H9 (cell line): ENCODE results near the gene ASCC3. TPM values are rescaled to one million over a fixed set of nuclear protein-coding genes. Genes with fewer than 3 reads are reported as not detected.

Source experiments
- DNase-seq: peaks from one replicate; pipeline ENCODE4 v3.0.0-alpha.2; 2017
- H2AFZ ChIP-seq: one replicate; pipeline ENCODE4 v1.6.1; 2013; ENCODE audit warnings: mild to moderate bottlenecking, low read length, control low read depth, moderate library complexity
- H2AK5ac ChIP-seq: 2 replicates; pipeline ENCODE4 v1.6.1; 2013; ENCODE audit warnings: low read length, control low read depth, mixed read lengths; ENCODE audit not compliant: insufficient read length
- H2BK120ac ChIP-seq: one replicate; pipeline ENCODE4 v1.6.1; 2013; ENCODE audit warnings: low read depth, mild to moderate bottlenecking, low read length, control low read depth, inconsistent platforms; ENCODE audit not compliant: poor library complexity, severe bottlenecking
- H2BK12ac ChIP-seq: 2 replicates; pipeline ENCODE4 v1.6.1; 2013; ENCODE audit warnings: low read length, control low read depth, mixed read lengths, low read depth; ENCODE audit not compliant: insufficient read length
- H2BK15ac ChIP-seq: 2 replicates; pipeline ENCODE4 v1.6.1; 2013; ENCODE audit warnings: low read depth, low read length, control low read depth
- H2BK20ac ChIP-seq: one replicate; pipeline ENCODE4 v1.6.1; 2013; ENCODE audit warnings: low read depth, mild to moderate bottlenecking, low read length, control low read depth, inconsistent platforms; ENCODE audit not compliant: poor library complexity, severe bottlenecking
- H2BK5ac ChIP-seq: 2 replicates; pipeline ENCODE4 v1.6.1; 2013; ENCODE audit warnings: low read length, control low read depth, mixed read lengths; ENCODE audit not compliant: insufficient read length
- H3K14ac ChIP-seq: 2 replicates; pipeline ENCODE4 v1.6.1; 2013; ENCODE audit warnings: low read length, control low read depth; ENCODE audit not compliant: insufficient read depth
- H3K18ac ChIP-seq: 2 replicates; pipeline ENCODE4 v1.6.1; 2013; ENCODE audit warnings: low read depth, mild to moderate bottlenecking, mixed read lengths, low read length, control low read depth; ENCODE audit not compliant: insufficient read length
- H3K23ac ChIP-seq: 2 replicates; pipeline ENCODE4 v1.6.1; 2013; ENCODE audit warnings: low read length, control low read depth, mixed read lengths, low read depth; ENCODE audit not compliant: insufficient read length
- H3K23me2 ChIP-seq: 2 replicates; pipeline ENCODE4 v1.6.1; 2013; ENCODE audit warnings: low read depth, mild to moderate bottlenecking, mixed read lengths, low read length, control low read depth; ENCODE audit not compliant: insufficient read length, poor library complexity, severe bottlenecking
- H3K27ac ChIP-seq: 2 replicates; pipeline ENCODE4 v1.5.1; 2013; ENCODE audit warnings: low read length, control low read depth, mixed read lengths, low read depth; ENCODE audit not compliant: insufficient read length
- H3K27me3 ChIP-seq: 2 replicates; pipeline ENCODE4 v1.6.1; 2013; ENCODE audit warnings: low read length, control low read depth, inconsistent platforms; ENCODE audit not compliant: insufficient read depth
- H3K4ac ChIP-seq: 2 replicates; pipeline ENCODE4 v1.6.1; 2013; ENCODE audit warnings: low read depth, mild to moderate bottlenecking, control low read depth, inconsistent platforms, low read length, moderate library complexity
- H3K4me1 ChIP-seq: 2 replicates; pipeline ENCODE4 v1.6.1; 2013; ENCODE audit warnings: low read length, control low read depth, inconsistent platforms; ENCODE audit not compliant: insufficient read depth
- H3K4me2 ChIP-seq: 2 replicates; pipeline ENCODE4 v1.6.1; 2013; ENCODE audit warnings: low read length, control low read depth, mixed read lengths; ENCODE audit not compliant: insufficient read length, insufficient read depth
- H3K56ac ChIP-seq: 2 replicates; pipeline ENCODE4 v1.6.1; 2013; ENCODE audit warnings: low read depth, mild to moderate bottlenecking, mixed read lengths, low read length, control low read depth; ENCODE audit not compliant: insufficient read length
- H3K79me1 ChIP-seq: 2 replicates; pipeline ENCODE4 v1.6.1; 2013; ENCODE audit warnings: low read depth, mild to moderate bottlenecking, moderate library complexity, low read length, control low read depth, inconsistent platforms; ENCODE audit not compliant: insufficient read depth, poor library complexity, severe bottlenecking
- H3K79me2 ChIP-seq: 2 replicates; pipeline ENCODE4 v1.6.1; 2013; ENCODE audit warnings: low read length, control low read depth, inconsistent platforms; ENCODE audit not compliant: insufficient read depth
- H3K9ac ChIP-seq: 2 replicates; pipeline ENCODE4 v1.6.1; 2013; ENCODE audit warnings: low read length, control low read depth, mixed read lengths; ENCODE audit not compliant: insufficient read length; ENCODE audit errors: extremely low read depth
- H3K9me3 ChIP-seq: one replicate; pipeline ENCODE4 v1.6.1; 2013; ENCODE audit warnings: low read depth, low read length, inconsistent platforms; ENCODE audit not compliant: control insufficient read depth
- H3T11ph ChIP-seq: one replicate; pipeline ENCODE4 v1.6.1; 2013; ENCODE audit warnings: mild to moderate bottlenecking, low read length, control low read depth, inconsistent platforms
- H4K20me1 ChIP-seq: one replicate; pipeline ENCODE4 v1.6.1; 2013; ENCODE audit not compliant: control insufficient read depth, insufficient read length, insufficient read depth
- H4K5ac ChIP-seq: 2 replicates; pipeline ENCODE4 v1.6.1; 2013; ENCODE audit warnings: low read depth, mild to moderate bottlenecking, mixed read lengths, low read length, control low read depth; ENCODE audit not compliant: insufficient read length
- H4K8ac ChIP-seq: replicated peaks from 2 replicates; pipeline ENCODE4 v1.6.1; 2013; ENCODE audit warnings: low read length, control low read depth, mixed read lengths, low read depth; ENCODE audit not compliant: insufficient read length
- H4K91ac ChIP-seq: 2 replicates; pipeline ENCODE4 v1.6.1; 2013; ENCODE audit warnings: low read depth, mild to moderate bottlenecking, moderate library complexity, mixed read lengths, low read length, control low read depth; ENCODE audit not compliant: insufficient read length
- H3K27ac Mint-ChIP-seq, 3 experiments: 2 replicates in 2 of 3; 3 replicates in 1 of 3; pipeline ENCODE4 v1.8.0; 2020 to 2021; ENCODE audit warnings: mixed read lengths in 3 of 3, mild to moderate bottlenecking in 1 of 3, moderate library complexity in 1 of 3
- H3K27me3 Mint-ChIP-seq: 2 replicates; pipeline ENCODE4 v1.8.0; 2021; ENCODE audit warnings: low read depth, mild to moderate bottlenecking, moderate library complexity, mixed read lengths
- H3K36me3 Mint-ChIP-seq, 3 experiments: 2 replicates in 2 of 3; 3 replicates in 1 of 3; pipeline ENCODE4 v1.8.0; 2020 to 2021; ENCODE audit warnings: low read depth in 3 of 3, mixed read lengths in 3 of 3; ENCODE audit not compliant: insufficient read depth in 1 of 3
- H3K4me1 Mint-ChIP-seq, 2 experiments: 2 replicates each; pipeline ENCODE4 v1.8.0; 2020; ENCODE audit warnings: mixed read lengths in 2 of 2
- H3K4me3 Mint-ChIP-seq, 2 experiments: 2 replicates in 1 of 2; 3 replicates in 1 of 2; pipeline ENCODE4 v1.8.0; 2020 to 2021; ENCODE audit warnings: mild to moderate bottlenecking in 2 of 2, mixed read lengths in 2 of 2, moderate library complexity in 1 of 2
- H3K9me3 Mint-ChIP-seq, 2 experiments: 2 replicates in 1 of 2; 3 replicates in 1 of 2; pipeline ENCODE4 v1.8.0; 2020; ENCODE audit warnings: mild to moderate bottlenecking in 2 of 2, mixed read lengths in 2 of 2, moderate library complexity in 1 of 2
- CTCF ChIP-seq: fragments of 200-600 bp; sonication (generic); conservative IDR thresholded peaks from 3 replicates; pipeline ENCODE4 v1.8.0; 2021; ENCODE audit warnings: antibody characterized with exemption, mild to moderate bottlenecking
- WGBS: extraction: QIAGEN DNeasy Blood & Tissue Kit; methylation state at CpG from one replicate; pipeline ENCODE4 v1.1.7; 2013; ENCODE audit warnings: missing lambda C conversion rate, low lambda C conversion rate, mixed read lengths; ENCODE audit not compliant: insufficient read length; ENCODE audit errors: extremely low coverage; 5-methylcytosine and 5-hydroxymethylcytosine counted together
- total RNA-seq: library from RNA; stranded (reverse); gene quantifications from 2 replicates; pipeline ENCODE4 v1.2.1, GENCODE V29; 2021

Gene ASCC3
- total RNA-seq, 1 experiment from 2014 or later = 63.8 TPM

- H4K20me1 ChIP-seq = no peaks in the 10 kb centered on the region
- H3K27ac Mint-ChIP-seq = no peak overlapping the region
- H2BK5ac ChIP-seq = no peak overlapping the region
- no peaks in the 10 kb centered on the region for H3K79me1 ChIP-seq
- H4K5ac ChIP-seq = no peak overlapping the region
- H3K18ac ChIP-seq = no peak overlapping the region
- H3K23ac ChIP-seq = no peak overlapping the region
- H3K27me3 Mint-ChIP-seq = no peaks in the 10 kb centered on the region
- H3K4me3 Mint-ChIP-seq = no peak overlapping the region
- H3K56ac ChIP-seq = no peak overlapping the region
- WGBS = no CpG with 5 or more reads among the region's 2 CpGs
- no peak overlapping the region for H2BK120ac ChIP-seq
- H4K8ac ChIP-seq = no peak overlapping the region
- H2BK15ac ChIP-seq = no peak overlapping the region
- H3K4me1 Mint-ChIP-seq = no peaks in the 10 kb centered on the region
- no peak for TF ChIP-seq CTCF
- H2AK5ac ChIP-seq = no peak overlapping the region
- no peaks in the 10 kb centered on the region for H3K27me3 ChIP-seq
- no peak overlapping the region for H3K14ac ChIP-seq
- no peak overlapping the region for H3T11ph ChIP-seq
- H4K91ac ChIP-seq = no peak overlapping the region
- no peaks in the 10 kb centered on the region for H3K4me1 ChIP-seq
- H2AFZ ChIP-seq = no peak overlapping the region
- DNase-seq = no peak
- no peaks in the 10 kb centered on the region for H3K23me2 ChIP-seq
- no peak overlapping the region for H3K4me2 ChIP-seq
- no peaks in the 10 kb centered on the region; a peak in 1 of 7 replicates for H3K36me3 Mint-ChIP-seq
- no peak overlapping the region for H3K27ac ChIP-seq
- no peaks in the 10 kb centered on the region for H3K9me3 ChIP-seq
- H3K9me3 Mint-ChIP-seq = no peaks in the 10 kb centered on the region
- H2BK20ac ChIP-seq = no peak overlapping the region
- H3K9ac ChIP-seq = no peak overlapping the region
- H3K4ac ChIP-seq = no peak overlapping the region
- H2BK12ac ChIP-seq = no peak overlapping the region
- H3K79me2 ChIP-seq = no peaks in the 10 kb centered on the region
Observed at GRCh38 chr6:100691972-100692371, 189.2 kb downstream of the ASCC3 start.
